HG03139 (cell line): Measurements from ENCODE around the gene MAST1.
"Not testable (repeated sequence)": the region's sequence is repeated elsewhere in the genome, so short reads cannot be mapped to it uniquely, and the experiment has no call there.

ENCODE experiments used
- ATAC-seq: cut with Tn5 transposase; IDR thresholded peaks from one replicate; pipeline ENCODE4 v1.9.1; 2021; ENCODE audit not compliant: unreplicated experiment

The MAST1 gene

GRCh38 chr19:12838182-12838885 is at the start of gene MAST1:
Gene MAST1 (plus strand): TSS chr19:12838515. CDS start chr19:12838573, 58 bp downstream.
- ATAC-seq: no peak

- no peak for ATAC-seq
These were observed 49.6 kb upstream of the MAST1 start for GRCh38 chr19:12788682-12789097.

GRCh38 chr19:12789098-12789903 is 49.0 kb upstream of the MAST1 start:
- no peak for ATAC-seq

DNA sequence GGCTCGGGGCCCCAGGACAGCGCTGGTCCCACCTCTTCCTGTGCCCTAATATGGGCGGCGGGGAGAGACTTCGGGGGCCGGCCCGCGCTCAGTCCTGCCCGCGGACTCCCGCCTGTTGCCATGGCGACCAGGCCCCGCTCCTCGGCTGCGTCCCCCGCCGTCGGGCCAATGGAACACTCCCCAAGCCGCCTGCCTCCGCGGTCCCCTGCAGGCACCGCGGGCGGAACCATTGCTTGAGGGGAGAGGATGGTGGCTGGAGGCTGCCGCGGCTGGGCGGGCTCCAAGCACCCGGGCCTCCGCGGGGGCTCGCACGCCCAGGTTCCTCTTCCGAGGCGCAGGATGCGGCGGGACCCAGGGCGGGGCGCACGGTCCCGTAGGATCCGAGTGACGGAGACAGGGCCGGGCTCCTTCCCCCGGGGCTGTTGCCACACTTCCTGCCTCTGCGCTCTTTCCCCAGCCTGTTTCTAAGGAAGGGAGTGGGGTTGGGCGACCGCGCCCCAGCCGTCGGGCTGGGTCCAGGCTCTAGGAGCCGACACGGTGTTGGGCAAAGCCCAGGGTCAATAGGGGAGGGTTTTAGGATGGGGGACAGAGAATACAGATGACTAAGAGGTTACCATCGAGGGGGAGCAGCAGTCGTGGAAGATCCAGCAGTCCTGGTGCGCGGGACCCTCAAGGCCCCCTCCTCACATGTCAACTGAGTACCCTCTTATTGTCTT is 48.3 kb upstream of the MAST1 start:
- peak; percentile 29 for ATAC-seq

DNA sequence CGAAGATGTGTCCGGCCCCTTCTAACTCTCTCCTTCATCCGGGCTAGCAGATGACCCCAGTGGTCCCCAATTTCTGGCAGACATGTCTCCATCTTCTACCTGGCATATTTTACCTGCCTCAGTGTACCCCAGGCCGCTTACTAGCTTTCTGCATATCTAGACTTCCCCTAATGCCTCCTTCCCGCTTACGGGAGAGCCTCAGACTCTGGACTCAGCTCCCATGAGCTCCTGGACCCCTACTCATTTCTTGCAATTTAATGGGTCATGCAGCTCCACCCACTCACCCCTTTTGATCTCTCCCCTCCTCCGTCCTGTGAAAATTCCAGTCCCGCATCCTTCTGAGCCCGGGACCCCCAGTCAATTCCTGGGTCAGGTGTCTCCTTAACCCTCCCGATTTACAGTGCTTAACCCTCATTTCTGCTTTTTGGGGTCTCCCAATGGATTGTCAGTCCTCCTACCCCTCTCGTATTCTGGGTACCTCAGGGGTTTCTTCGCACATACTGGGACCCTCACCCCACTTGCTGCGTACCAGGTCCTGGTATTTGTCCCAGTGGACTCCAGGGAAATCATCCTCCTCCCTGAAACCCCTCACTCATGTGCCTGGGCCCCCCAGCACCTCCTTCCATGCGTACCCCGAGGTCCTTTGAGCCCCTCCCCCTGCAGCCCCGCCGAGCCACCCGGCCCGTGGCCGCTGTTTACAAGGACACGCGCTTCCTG is 47.5 kb upstream of the MAST1 start:
- no peak for ATAC-seq

GRCh38 chr19:12791345-12792050 is 46.8 kb upstream of the MAST1 start, which contains the start of gene JUNB:
Gene JUNB (plus strand): TSS chr19:12791486. CDS start chr19:12791772, 286 bp downstream.
- peak; percentile 31 for ATAC-seq

- no peak for ATAC-seq
These were observed 46.1 kb upstream of the MAST1 start for GRCh38 chr19:12792051-12792852.

DNA sequence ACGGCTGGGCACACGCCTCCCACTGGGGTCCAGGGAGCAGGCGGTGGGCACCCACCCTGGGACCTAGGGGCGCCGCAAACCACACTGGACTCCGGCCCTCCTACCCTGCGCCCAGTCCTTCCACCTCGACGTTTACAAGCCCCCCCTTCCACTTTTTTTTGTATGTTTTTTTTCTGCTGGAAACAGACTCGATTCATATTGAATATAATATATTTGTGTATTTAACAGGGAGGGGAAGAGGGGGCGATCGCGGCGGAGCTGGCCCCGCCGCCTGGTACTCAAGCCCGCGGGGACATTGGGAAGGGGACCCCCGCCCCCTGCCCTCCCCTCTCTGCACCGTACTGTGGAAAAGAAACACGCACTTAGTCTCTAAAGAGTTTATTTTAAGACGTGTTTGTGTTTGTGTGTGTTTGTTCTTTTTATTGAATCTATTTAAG is 45.4 kb upstream of the MAST1 start:
- no peak for ATAC-seq

DNA sequence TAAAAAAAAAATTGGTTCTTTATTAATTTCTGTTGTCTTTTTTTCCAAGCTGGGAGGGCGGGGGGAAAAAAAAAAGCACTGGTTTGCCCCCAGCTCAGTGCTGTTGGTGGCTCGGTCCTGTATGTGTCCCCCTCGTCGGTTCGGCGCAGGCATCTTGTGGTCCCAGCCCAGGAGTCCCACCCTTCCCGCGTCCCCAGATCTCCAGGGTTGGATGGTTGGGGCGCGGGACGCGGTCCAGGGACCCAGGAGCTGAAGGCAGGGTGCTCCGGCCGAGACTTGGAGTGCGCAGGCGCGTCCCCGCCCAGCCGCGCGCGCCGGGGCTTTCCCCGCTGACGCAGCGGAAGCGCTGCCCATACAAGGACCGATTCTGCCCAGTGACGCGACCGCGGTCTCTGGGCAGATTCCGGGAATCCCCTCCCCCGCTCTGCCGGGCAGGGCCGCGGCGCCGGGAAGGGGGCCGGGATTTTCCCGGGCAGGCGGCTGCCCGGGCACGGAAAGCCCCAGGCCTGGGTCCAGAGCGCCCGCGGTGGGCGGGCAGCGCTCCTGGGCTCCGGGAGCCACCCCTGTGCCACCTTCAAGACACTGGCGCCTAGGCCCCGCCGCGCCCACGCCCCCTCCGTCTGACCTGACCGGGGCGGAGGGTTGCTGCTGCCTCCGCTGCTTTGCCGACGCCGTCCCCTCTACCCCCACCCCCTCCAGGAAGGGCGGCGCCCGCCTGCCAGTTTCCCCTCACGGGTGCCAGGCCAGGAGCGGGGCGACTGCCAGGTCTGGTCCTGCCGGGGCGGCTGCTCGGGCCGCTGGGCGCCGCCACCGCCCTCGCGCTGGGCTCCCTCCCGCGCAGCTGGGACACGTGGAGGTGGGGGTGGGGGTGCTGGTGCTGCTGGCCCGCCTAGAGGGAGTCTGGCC is 44.8 kb upstream of the MAST1 start:
- no peak for ATAC-seq

DNA sequence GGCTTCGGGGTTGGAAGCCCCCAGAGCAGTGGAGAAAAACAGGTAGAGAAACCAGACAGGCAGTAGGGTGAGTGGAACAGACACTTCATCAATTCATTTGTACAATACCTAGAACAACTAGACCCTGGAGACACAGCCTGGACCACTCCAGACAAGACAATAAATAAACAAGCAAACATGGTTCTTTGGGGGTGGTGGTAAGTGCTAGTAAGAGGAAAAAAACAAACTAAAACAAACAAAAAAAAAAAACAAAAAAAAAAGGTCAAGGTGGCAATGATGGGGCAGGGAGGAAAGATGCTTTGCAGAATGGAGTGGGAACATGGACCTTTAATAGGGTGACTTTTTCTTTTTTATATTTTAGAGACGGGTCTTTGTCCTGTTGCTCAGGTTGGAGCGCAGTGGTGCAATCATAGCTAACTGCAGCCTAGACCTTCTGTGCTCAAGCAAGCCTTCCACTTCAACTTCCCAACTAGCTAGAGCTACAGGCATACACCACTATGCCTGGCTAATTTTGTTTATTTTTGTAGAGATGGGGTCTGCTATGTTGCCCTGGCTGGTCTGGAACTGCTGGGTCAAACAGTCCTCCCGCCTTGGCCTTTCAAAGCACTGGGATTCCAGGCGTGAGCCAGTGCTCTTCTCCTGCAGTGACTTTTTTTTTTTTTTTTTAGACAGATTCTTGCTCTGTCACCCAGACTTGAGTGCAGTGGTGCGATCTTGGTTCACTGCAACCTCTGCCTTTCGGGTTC is 43.9 kb upstream of the MAST1 start:
- no peak for ATAC-seq

DNA sequence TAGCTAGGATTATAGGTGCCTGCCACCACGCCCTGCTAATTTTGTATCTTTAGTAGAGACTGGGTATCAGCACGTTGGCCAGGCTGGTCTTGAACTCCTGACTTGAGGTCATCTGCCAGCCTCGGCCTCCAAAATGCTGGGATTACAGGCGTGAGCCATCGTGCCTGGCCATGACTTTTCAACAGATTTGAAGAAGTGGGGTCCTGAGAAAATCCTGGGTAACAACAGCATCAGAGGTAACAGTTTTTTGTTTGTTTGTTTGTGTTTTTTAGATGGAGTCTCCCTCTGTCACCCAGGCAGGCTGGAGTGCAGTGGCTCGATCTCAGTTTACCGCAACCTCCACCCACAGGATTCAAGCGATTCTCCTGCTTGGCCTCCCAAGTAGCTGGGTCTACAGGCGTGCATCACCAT is 43.3 kb upstream of the MAST1 start:
- no peak for ATAC-seq

GRCh38 chr19:12796146-12797071 is 41.9 kb upstream of the MAST1 start:
- no peak for ATAC-seq

DNA sequence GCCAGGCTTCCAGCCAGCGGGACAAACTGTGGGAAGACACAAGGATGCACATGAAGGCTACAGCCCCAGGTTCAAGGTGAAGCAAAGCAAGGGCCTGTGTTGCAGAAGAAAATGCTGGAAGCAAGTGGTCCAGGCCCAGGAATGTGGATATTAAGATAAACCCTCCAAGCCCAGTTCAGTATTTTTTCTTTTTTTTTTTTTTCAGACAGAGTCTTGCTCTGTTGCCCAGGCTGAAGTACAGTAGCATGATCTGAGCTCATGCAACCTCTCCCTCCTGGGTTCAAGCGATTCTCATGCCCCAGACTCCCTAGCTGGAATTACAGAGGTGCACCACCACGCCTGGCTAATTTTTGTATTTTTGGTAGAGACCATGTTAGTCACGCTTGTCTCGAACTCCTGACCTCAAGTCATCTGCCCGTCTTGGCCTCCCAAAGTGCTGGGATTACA is 41.2 kb upstream of the MAST1 start:
- no peak for ATAC-seq

GRCh38 chr19:12797607-12798006 is 40.7 kb upstream of the MAST1 start:
- not testable (repeated sequence) for ATAC-seq

GRCh38 chr19:12799742-12800465 is 38.4 kb upstream of the MAST1 start:
- ATAC-seq: no peak

DNA sequence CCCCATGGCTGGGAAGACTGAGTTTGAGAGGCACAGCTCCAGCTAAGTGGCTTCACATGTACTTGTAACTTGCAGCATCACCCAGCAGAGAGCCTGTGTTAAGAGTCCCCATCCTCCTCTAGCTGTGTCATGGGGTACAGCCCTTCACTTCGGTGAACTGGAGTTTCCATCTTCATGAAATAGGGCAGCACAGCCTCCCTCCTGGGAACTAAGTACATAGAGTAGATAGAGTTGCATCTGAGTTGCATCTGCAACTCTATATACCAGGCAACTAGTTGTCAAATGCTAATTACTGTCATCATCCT is 37.9 kb upstream of the MAST1 start:
- ATAC-seq: no peak
